ENCODE results near the gene EPB41.

- TF ChIP-seq, protein P1, sequence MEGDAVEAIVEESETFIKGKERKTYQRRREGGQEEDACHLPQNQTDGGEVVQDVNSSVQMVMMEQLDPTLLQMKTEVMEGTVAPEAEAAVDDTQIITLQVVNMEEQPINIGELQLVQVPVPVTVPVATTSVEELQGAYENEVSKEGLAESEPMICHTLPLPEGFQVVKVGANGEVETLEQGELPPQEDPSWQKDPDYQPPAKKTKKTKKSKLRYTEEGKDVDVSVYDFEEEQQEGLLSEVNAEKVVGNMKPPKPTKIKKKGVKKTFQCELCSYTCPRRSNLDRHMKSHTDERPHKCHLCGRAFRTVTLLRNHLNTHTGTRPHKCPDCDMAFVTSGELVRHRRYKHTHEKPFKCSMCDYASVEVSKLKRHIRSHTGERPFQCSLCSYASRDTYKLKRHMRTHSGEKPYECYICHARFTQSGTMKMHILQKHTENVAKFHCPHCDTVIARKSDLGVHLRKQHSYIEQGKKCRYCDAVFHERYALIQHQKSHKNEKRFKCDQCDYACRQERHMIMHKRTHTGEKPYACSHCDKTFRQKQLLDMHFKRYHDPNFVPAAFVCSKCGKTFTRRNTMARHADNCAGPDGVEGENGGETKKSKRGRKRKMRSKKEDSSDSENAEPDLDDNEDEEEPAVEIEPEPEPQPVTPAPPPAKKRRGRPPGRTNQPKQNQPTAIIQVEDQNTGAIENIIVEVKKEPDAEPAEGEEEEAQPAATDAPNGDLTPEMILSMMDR (conservative IDR thresholded peaks at IDR 0.05 in 1 of 2, IDR thresholded peaks at IDR 0.05 in 1 of 2; ENCODE audit: extremely low read depth in 1 of 2, insufficient read depth in 1 of 2, low read depth in 1 of 2, low read length in 2 of 2) = no peak
- no peak for TF ChIP-seq EZH2 (IDR thresholded peaks at IDR 0.05; ENCODE audit: borderline replicate concordance, low read length)
These were observed 5.2 kb upstream of the EPB41 start for GRCh38 chr1:28909198-28909597.

All from mammary epithelial cell (primary cell).